Measurements from ENCODE around the gene STING1. TPM values are rescaled to one million over a fixed set of nuclear protein-coding genes. Genes with fewer than 3 reads are reported as not detected.

Gene STING1
- total and polyA plus RNA-seq, 2 donors (not counting 1 experiment from before 2014, with no cell fraction given), result 1.1 to 2.8 TPM

DNA sequence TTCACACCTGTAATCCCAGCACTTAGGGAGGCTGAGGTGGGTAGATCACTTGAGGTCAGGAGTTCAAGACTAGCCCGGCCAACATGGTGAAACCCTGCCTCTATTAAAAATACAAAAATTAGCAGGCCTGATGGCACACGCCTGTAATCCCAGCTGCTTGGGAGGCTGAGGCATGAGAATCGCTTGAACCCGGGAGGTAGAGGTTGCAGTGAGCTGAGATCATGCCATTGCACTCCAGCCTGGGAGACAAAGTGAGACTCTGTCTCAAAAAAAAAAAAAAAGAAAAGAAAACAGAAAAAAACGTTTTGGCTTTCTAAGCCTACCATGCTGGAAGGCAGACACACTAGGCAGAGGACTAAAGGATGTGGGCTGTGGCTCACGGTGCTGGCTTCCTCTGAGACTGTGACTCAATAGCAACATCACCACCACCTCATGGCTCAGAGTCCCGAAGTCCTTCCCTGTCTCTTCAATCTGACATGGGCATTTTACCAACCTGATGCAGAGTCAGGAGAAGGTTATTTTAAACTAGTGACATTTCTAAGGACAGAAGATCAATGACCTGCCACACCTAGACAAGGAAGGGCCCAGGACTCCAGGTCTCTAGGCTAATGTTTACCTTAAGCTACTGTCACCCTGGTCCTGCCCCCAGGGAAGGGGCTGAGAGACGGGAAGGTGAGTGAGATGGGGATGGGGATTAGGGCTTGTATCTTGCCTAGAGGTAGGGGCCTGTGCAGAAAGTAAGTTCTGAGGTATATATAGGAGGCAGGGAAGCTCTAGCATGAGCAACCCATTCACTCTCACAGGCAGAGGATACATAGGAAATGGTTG is 23.8 kb downstream of the STING1 start:
- no peak overlapping the region for H3K4me3 Mint-ChIP-seq
- ATAC-seq (ENCODE audit: low read depth), result no peak
- no peak for TF ChIP-seq EZH2 (IDR thresholded peaks at IDR 0.05; ENCODE audit: borderline replicate concordance, insufficient read depth, low read depth, low read length, poor library complexity, severe bottlenecking)
- TF ChIP-seq, protein P1, sequence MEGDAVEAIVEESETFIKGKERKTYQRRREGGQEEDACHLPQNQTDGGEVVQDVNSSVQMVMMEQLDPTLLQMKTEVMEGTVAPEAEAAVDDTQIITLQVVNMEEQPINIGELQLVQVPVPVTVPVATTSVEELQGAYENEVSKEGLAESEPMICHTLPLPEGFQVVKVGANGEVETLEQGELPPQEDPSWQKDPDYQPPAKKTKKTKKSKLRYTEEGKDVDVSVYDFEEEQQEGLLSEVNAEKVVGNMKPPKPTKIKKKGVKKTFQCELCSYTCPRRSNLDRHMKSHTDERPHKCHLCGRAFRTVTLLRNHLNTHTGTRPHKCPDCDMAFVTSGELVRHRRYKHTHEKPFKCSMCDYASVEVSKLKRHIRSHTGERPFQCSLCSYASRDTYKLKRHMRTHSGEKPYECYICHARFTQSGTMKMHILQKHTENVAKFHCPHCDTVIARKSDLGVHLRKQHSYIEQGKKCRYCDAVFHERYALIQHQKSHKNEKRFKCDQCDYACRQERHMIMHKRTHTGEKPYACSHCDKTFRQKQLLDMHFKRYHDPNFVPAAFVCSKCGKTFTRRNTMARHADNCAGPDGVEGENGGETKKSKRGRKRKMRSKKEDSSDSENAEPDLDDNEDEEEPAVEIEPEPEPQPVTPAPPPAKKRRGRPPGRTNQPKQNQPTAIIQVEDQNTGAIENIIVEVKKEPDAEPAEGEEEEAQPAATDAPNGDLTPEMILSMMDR (IDR thresholded peaks at IDR 0.05), result no peak
- H3K9me3 ChIP-seq (ENCODE audit: control extremely low read depth in 1 of 3, control insufficient read depth in 2 of 3, insufficient read depth in 1 of 3, low read length in 2 of 3), result no peaks in the 10 kb centered on the region
- peaks cover 17% of the 10 kb centered on the region for H3K4me1 Mint-ChIP-seq
- no peaks in the 10 kb centered on the region for H3K27me3 ChIP-seq (replicated peaks in 1 of 4; ENCODE audit: control extremely low read depth in 1 of 4, control insufficient read depth in 3 of 4, insufficient read depth in 4 of 4, low read length in 3 of 4)
- no peaks in the 10 kb centered on the region for H4K20me1 ChIP-seq (ENCODE audit: control insufficient read depth, insufficient read depth, low read length, poor library complexity, severe bottlenecking)
- no peak overlapping the region for H3K4me2 ChIP-seq (replicated peaks; ENCODE audit: low read depth, low read length, poor library complexity, severe bottlenecking)
- intact Hi-C loops (cut with micrococcal nuclease), result no loop called here
- no peak overlapping the region for H3K9ac ChIP-seq (ENCODE audit: low read length)
- DNase-seq, result no peak
- no peaks in the 10 kb centered on the region for H3K9me3 Mint-ChIP-seq (ENCODE audit: insufficient read depth)
- H2AFZ ChIP-seq (ENCODE audit: insufficient read depth, low read depth, low read length, poor library complexity, severe bottlenecking), result peak overlapping the region; percentile 3
- H3K4me1 ChIP-seq (ENCODE audit: control insufficient read depth in 2 of 2, insufficient read depth in 2 of 2, low read length in 2 of 2), result peaks cover 9 to 17% of the 10 kb centered on the region in 2 donors
- no peak overlapping the region for H3K27ac Mint-ChIP-seq
- no peaks in the 10 kb centered on the region for H3K27me3 Mint-ChIP-seq
- H3K79me2 ChIP-seq (ENCODE audit: control insufficient read depth, insufficient read depth, low read length), result no peaks in the 10 kb centered on the region
- H3K36me3 ChIP-seq (replicated peaks in 1 of 2; ENCODE audit: control extremely low read depth in 1 of 2, control insufficient read depth in 1 of 2, extremely low read depth in 1 of 2, insufficient read depth in 2 of 2, low read length in 1 of 2), result no peaks in the 10 kb centered on the region
- H3K4me3 ChIP-seq (ENCODE audit: control extremely low read depth in 1 of 5, extremely low read depth in 1 of 5, insufficient read depth in 1 of 5, low read depth in 2 of 5, low read length in 4 of 5), result no peak overlapping the region
- POLR2A ChIA-PET, result interaction anchor here (0.6 to 0.7 kb wide), 3 partner anchors 11 to 289 kb away, joined by 3 to 15 read pairs (median 4); no protein-coding TSS in a partner anchor
- CTCF ChIA-PET, result interaction anchor here (0.7 kb wide), 1 partner anchor 1016 kb away, joined by 4 read pairs; no protein-coding TSS in a partner anchor
- H3K27ac ChIP-seq (ENCODE audit: low read length in 2 of 2), result no peak overlapping the region
- 65% methylated on average over 4 of the region's 8 CpGs for WGBS (ENCODE audit: insufficient coverage)

Measured in B cell (primary cell).